ENCODE data around the gene GATAD2A. TPM values are rescaled to one million over a fixed set of nuclear protein-coding genes. Genes with fewer than 3 reads are reported as not detected.
A peak's percentile ranks its signal among the peaks of the same experiment; 100 is the strongest.
"Not testable (repeated sequence)": the region's sequence is repeated elsewhere in the genome, so short reads cannot be mapped to it uniquely, and the experiment has no call there.

The GATAD2A gene
- total RNA-seq, 1 donor from 2014 or later: 82.6 TPM

GRCh38 chr19:19452243-19453124 is 47.0 kb downstream of the GATAD2A start:
- no peaks in the 10 kb centered on the region for H3K9me3 Mint-ChIP-seq (ENCODE audit: low read depth)
- H3K4me3 Mint-ChIP-seq (ENCODE audit: unreplicated experiment): no peak overlapping the region
- no peaks in the 10 kb centered on the region for H3K27me3 Mint-ChIP-seq (ENCODE audit: low read depth)
- DNase-seq (ENCODE audit: low spot score): peak; percentile 59
- TF ChIP-seq CTCF (IDR thresholded peaks at IDR 0.05): no peak
- H3K36me3 Mint-ChIP-seq (ENCODE audit: low read depth): no peaks in the 10 kb centered on the region
- peaks cover 11% of the 10 kb centered on the region for H3K4me1 Mint-ChIP-seq (ENCODE audit: low read depth)
- H3K27ac Mint-ChIP-seq (ENCODE audit: unreplicated experiment): no peak overlapping the region

DNA sequence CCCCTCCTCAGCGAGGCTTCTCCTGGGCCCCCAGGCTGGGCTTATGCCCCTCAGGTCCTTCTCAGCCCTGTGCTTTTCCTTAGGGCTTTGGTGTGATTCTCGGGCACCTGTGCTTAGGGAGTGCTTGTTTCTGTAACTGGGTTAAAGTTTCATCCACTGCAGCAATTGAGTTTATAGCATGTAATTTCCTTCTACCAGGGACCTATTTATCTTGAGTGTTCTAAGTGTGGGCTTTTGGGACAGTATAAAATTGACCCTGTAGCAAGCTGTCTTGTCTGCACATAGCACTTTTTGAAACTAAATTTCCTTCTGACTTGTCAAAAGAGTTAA is 47.6 kb downstream of the GATAD2A start:
- no peak overlapping the region for H3K27ac Mint-ChIP-seq (ENCODE audit: unreplicated experiment)

DNA sequence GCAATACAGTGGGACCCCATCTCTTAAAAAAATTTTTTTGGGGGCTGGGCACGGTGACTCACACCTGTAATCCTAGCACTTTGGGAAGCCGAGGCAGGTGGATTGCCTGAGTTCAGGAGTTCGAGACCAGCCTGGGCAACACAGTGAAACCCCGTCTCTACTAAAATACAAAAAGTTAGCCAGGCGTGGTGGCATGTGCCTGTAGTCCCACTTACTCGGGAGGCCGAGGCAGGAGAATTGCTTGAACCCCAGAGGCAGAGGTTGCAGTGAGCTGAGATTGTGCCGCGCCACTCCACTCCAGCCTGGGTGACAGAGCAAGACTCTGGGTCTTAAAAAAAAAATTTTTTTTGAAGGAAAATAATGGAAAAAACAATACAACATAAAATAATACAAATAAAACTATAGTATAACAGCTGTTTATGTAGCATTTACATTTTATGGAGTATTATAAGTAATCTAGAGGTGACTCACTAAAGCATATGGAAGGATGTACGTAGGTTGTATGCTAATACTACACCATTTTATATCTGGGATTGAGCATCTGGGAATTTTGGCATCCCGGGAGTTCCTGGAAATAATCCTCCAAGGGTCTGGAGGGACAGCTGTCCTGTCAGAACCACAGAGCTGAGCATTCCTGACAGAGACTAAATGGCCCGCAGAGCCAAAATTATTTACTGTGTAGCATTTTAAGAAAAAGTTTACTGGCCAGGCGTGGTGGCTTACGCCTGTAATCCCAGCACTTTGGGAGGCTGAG is 49.9 kb downstream of the GATAD2A start:
- DNase-seq (ENCODE audit: low spot score): peak; percentile 24
- not testable (repeated sequence) for H3K4me3 Mint-ChIP-seq (ENCODE audit: unreplicated experiment); H3K27me3 Mint-ChIP-seq (ENCODE audit: low read depth); H3K27ac Mint-ChIP-seq (ENCODE audit: unreplicated experiment); H3K36me3 Mint-ChIP-seq (ENCODE audit: low read depth); H3K9me3 Mint-ChIP-seq (ENCODE audit: low read depth)
- peaks cover 34% of the 10 kb centered on the region for H3K4me1 Mint-ChIP-seq (ENCODE audit: low read depth)

More for the DNA sequence above, 47.6 kb downstream of the GATAD2A start:
- DNase-seq (ENCODE audit: low spot score): no peak
- no peak for TF ChIP-seq CTCF (IDR thresholded peaks at IDR 0.05)
- Mint-ChIP-seq H3K4me3 (ENCODE audit: unreplicated experiment) (no peak overlapping the region), H3K4me1 (ENCODE audit: low read depth) (peaks cover 12% of the 10 kb centered on the region), H3K9me3 (ENCODE audit: low read depth) (no peaks in the 10 kb centered on the region), H3K36me3 (ENCODE audit: low read depth) (no peaks in the 10 kb centered on the region), H3K27me3 (ENCODE audit: low read depth) (no peaks in the 10 kb centered on the region)

- H3K4me3 Mint-ChIP-seq (ENCODE audit: unreplicated experiment): no peak overlapping the region
- peaks cover 46% of the 10 kb centered on the region for H3K4me1 Mint-ChIP-seq (ENCODE audit: low read depth)
- no peaks in the 10 kb centered on the region for H3K36me3 Mint-ChIP-seq (ENCODE audit: low read depth)
- no peaks in the 10 kb centered on the region for H3K9me3 Mint-ChIP-seq (ENCODE audit: low read depth)
- no peaks in the 10 kb centered on the region for H3K27me3 Mint-ChIP-seq (ENCODE audit: low read depth)
- no peak for TF ChIP-seq CTCF (IDR thresholded peaks at IDR 0.05)
- DNase-seq (ENCODE audit: low spot score): peak; percentile 26
- H3K27ac Mint-ChIP-seq (ENCODE audit: unreplicated experiment): no peak overlapping the region
Observed at GRCh38 chr19:19457671-19458070, 52.2 kb downstream of the GATAD2A start.

DNA sequence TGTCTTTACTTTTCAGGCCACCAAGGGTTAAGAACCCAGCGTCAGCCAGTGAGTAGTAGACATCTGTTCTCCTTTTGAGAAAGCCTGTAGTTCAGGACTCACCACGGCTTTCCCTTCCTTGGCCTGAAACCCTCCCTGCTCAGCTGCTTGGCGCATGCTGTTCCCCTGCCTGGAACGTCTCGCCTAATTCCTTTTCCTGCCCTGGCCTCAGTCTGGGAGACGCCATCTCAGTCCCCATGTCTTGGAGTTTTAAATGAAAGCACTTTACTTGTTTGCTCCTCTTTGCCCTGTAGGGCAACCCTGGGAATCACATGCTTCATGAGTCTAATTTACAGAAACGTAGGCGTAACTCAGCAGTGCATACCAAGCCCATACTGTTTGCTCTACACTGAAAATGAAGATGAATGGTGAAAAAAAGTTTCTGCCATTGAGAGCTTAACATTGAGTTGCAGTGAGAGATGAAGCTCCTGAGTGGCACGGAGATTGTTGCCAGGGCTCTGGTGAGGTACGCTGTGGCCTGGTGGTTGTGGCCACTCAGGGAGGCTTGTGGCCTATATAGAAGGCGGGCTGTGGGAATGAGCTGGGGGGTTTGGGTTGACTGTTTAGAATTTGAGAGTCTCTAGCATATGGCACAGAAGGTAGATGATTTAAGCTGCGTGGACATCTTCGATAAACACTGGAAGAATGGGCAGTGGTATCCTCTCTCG is 52.8 kb downstream of the GATAD2A start:
- TF ChIP-seq CTCF (IDR thresholded peaks at IDR 0.05): no peak
- no peaks in the 10 kb centered on the region for H3K9me3 Mint-ChIP-seq (ENCODE audit: low read depth)
- no peaks in the 10 kb centered on the region for H3K27me3 Mint-ChIP-seq (ENCODE audit: low read depth)
- DNase-seq (ENCODE audit: low spot score): no peak
- no peaks in the 10 kb centered on the region for H3K36me3 Mint-ChIP-seq (ENCODE audit: low read depth)
- H3K27ac Mint-ChIP-seq (ENCODE audit: unreplicated experiment): peak overlapping the region; percentile 75
- peaks cover 52% of the 10 kb centered on the region for H3K4me1 Mint-ChIP-seq (ENCODE audit: low read depth)
- no peak overlapping the region for H3K4me3 Mint-ChIP-seq (ENCODE audit: unreplicated experiment)
